K562 (cell line): Measurements from ENCODE around the gene HBB. TPM values are rescaled to one million over a fixed set of nuclear protein-coding genes. Genes with fewer than 3 reads are reported as not detected.

Source experiments
- CSDE1 ChIP-seq, 2 experiments: fragments of 450-650 bp; IDR thresholded peaks; 2 replicates each; pipeline ENCODE4 v1.6.1; 2016; ENCODE audit warnings: mild to moderate bottlenecking in 1 of 2
- EHMT2 ChIP-seq: fragments of 450-650 bp; IDR thresholded peaks from 2 replicates; pipeline ENCODE4 v1.6.1; 2018; ENCODE audit warnings: antibody characterized with exemption
- GATAD2A ChIP-seq: fragments of 450-650 bp; IDR thresholded peaks from 2 replicates; pipeline ENCODE4 v1.6.1; 2017
- HSF4 ChIP-seq: fragments of 250-450 bp; sonication (Bioruptor Pico); IDR thresholded peaks from 2 replicates; pipeline ENCODE4 v2.1.2; 2022; ENCODE audit warnings: mild to moderate bottlenecking, moderate library complexity, borderline replicate concordance
- TBP ChIP-seq: optimal IDR thresholded peaks from 2 replicates; pipeline ENCODE3; 2011; ENCODE audit warnings: low read depth, low read length, improper control_type of control experiment
- ZNF589 ChIP-seq: fragments of 200-800 bp; sonication (Bioruptor generic); IDR thresholded peaks from 2 replicates; pipeline ENCODE4 v1.6.1; 2016; ENCODE audit warnings: low read depth, missing genetic modification characterization, missing compliant biosample characterization
- polyA plus RNA-seq, 8 experiments: library from polyadenylated mRNA; depleted of rRNA in 4 of 8; stranded (reverse) in 5 of 8; unstranded in 3 of 8; fragments of >200 nt; fragmentation: Nextera tagmentation in 2 of 8; fragmentation: Illumina TruSeq in 1 of 8; extraction: Ambion mirVana in 2 of 8; extraction: Trizol in 1 of 8; gene quantifications; 2 replicates each; pipeline versions ENCODE4 v1.2.1 to v1.2.3, GENCODE V29; 2011 to 2014; ENCODE audit warnings: inconsistent platforms in 1 of 8, missing spikeins in 1 of 8
- total RNA-seq, 7 experiments: library from RNA; depleted of rRNA in 6 of 7; stranded (reverse); fragments of >200 nt in 6 of 7; fragmentation: Illumina TruSeq in 2 of 7; extraction: Trizol in 2 of 7; gene quantifications; 2 replicates each; pipeline versions ENCODE4 v1.2.1 to v1.2.3, GENCODE V29; 2011 to 2021; ENCODE audit warnings: low replicate concordance in 1 of 7
- TF ChIP-seq, protein P1 (sequence below): fragments of 450-650 bp; IDR thresholded peaks from 2 replicates; pipeline ENCODE4 v1.6.1; 2016; ENCODE audit warnings: borderline replicate concordance
- TF ChIP-seq, protein P2 (sequence below): fragments of 450-650 bp; IDR thresholded peaks from 2 replicates; pipeline ENCODE4 v1.6.1; 2016; ENCODE audit warnings: missing biosample characterization, missing genetic modification characterization
- TF ChIP-seq, protein P3 (sequence below): fragments of 200-800 bp; sonication (Bioruptor generic); IDR thresholded peaks from 2 replicates; pipeline ENCODE4 v1.6.1; 2016; ENCODE audit warnings: missing genetic modification characterization, missing compliant biosample characterization
- TF ChIP-seq, protein P4 (sequence below): fragments of 450-650 bp; IDR thresholded peaks from 2 replicates; pipeline ENCODE4 v1.6.1; 2016
- TF ChIP-seq, protein P5 (sequence below): IDR thresholded peaks from 2 replicates; pipeline ENCODE4 v1.6.1; 2016; ENCODE audit warnings: missing genetic modification characterization, missing compliant biosample characterization

HBB gene
- total and polyA plus RNA-seq, 9 of the 15 experiments (the other 6 are each of a cell fraction or from before 2014, with no cell fraction given): 0.33 to 3.4 (median 1.2) TPM; not detected in 2

DNA sequence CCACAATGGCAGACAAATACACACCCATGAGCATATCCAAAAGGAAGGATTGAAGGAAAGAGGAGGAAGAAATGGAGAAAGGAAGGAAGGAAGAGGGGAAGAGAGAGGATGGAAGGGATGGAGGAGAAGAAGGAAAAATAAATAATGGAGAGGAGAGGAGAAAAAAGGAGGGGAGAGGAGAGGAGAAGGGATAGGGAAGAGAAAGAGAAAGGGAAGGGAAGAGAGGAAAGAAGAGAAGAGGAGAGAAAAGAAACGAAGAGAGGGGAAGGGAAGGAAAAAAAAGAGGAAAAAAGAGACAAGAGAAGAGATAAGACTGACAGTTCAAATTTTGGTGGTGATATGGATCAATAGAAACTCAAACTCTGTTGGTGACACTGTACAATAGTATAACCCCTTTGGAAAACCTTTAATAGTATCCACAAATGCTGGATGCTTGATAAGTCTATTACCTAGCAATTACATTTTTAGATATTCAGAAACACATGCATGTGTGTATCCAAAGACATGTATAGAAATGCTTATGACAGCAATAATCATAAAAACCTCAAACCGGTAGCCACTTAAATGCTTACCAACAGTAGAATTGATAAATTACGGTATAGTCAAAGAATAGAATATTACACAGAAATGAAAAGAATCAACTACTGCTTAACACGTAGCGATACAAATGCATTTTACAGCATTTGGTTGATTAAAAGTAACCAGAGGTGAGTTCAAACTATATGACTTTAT is 8.7 kb upstream of the HBB start (continued):
- TF ChIP-seq, protein P1, sequence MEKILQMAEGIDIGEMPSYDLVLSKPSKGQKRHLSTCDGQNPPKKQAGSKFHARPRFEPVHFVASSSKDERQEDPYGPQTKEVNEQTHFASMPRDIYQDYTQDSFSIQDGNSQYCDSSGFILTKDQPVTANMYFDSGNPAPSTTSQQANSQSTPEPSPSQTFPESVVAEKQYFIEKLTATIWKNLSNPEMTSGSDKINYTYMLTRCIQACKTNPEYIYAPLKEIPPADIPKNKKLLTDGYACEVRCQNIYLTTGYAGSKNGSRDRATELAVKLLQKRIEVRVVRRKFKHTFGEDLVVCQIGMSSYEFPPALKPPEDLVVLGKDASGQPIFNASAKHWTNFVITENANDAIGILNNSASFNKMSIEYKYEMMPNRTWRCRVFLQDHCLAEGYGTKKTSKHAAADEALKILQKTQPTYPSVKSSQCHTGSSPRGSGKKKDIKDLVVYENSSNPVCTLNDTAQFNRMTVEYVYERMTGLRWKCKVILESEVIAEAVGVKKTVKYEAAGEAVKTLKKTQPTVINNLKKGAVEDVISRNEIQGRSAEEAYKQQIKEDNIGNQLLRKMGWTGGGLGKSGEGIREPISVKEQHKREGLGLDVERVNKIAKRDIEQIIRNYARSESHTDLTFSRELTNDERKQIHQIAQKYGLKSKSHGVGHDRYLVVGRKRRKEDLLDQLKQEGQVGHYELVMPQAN: peak; percentile 65
- TF ChIP-seq CSDE1 (IDR thresholded peaks at IDR 0.05) (0 out of 4 replicates have a peak, but pooled peaks of 1 of the 2 experiments have one; percentile 69), EHMT2 (peak; percentile 66; the same call in 1 of the 2 replicates), ZNF589 (CRISPR knock-in tag) (no peak), TBP (no peak), HSF4 (CRISPR knock-in tag) (no peak), GATAD2A (peak; percentile 59; the same call in 1 of the 2 replicates)
- TF ChIP-seq, protein P2, sequence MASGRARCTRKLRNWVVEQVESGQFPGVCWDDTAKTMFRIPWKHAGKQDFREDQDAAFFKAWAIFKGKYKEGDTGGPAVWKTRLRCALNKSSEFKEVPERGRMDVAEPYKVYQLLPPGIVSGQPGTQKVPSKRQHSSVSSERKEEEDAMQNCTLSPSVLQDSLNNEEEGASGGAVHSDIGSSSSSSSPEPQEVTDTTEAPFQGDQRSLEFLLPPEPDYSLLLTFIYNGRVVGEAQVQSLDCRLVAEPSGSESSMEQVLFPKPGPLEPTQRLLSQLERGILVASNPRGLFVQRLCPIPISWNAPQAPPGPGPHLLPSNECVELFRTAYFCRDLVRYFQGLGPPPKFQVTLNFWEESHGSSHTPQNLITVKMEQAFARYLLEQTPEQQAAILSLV (tag): no peak
- TF ChIP-seq, protein P3, sequence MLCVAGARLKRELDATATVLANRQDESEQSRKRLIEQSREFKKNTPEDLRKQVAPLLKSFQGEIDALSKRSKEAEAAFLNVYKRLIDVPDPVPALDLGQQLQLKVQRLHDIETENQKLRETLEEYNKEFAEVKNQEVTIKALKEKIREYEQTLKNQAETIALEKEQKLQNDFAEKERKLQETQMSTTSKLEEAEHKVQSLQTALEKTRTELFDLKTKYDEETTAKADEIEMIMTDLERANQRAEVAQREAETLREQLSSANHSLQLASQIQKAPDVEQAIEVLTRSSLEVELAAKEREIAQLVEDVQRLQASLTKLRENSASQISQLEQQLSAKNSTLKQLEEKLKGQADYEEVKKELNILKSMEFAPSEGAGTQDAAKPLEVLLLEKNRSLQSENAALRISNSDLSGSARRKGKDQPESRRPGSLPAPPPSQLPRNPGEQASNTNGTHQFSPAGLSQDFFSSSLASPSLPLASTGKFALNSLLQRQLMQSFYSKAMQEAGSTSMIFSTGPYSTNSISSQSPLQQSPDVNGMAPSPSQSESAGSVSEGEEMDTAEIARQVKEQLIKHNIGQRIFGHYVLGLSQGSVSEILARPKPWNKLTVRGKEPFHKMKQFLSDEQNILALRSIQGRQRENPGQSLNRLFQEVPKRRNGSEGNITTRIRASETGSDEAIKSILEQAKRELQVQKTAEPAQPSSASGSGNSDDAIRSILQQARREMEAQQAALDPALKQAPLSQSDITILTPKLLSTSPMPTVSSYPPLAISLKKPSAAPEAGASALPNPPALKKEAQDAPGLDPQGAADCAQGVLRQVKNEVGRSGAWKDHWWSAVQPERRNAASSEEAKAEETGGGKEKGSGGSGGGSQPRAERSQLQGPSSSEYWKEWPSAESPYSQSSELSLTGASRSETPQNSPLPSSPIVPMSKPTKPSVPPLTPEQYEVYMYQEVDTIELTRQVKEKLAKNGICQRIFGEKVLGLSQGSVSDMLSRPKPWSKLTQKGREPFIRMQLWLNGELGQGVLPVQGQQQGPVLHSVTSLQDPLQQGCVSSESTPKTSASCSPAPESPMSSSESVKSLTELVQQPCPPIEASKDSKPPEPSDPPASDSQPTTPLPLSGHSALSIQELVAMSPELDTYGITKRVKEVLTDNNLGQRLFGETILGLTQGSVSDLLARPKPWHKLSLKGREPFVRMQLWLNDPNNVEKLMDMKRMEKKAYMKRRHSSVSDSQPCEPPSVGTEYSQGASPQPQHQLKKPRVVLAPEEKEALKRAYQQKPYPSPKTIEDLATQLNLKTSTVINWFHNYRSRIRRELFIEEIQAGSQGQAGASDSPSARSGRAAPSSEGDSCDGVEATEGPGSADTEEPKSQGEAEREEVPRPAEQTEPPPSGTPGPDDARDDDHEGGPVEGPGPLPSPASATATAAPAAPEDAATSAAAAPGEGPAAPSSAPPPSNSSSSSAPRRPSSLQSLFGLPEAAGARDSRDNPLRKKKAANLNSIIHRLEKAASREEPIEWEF: no peak
- TF ChIP-seq, protein P4, sequence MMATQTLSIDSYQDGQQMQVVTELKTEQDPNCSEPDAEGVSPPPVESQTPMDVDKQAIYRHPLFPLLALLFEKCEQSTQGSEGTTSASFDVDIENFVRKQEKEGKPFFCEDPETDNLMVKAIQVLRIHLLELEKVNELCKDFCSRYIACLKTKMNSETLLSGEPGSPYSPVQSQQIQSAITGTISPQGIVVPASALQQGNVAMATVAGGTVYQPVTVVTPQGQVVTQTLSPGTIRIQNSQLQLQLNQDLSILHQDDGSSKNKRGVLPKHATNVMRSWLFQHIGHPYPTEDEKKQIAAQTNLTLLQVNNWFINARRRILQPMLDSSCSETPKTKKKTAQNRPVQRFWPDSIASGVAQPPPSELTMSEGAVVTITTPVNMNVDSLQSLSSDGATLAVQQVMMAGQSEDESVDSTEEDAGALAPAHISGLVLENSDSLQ: peak; percentile 54
- TF ChIP-seq, protein P5, sequence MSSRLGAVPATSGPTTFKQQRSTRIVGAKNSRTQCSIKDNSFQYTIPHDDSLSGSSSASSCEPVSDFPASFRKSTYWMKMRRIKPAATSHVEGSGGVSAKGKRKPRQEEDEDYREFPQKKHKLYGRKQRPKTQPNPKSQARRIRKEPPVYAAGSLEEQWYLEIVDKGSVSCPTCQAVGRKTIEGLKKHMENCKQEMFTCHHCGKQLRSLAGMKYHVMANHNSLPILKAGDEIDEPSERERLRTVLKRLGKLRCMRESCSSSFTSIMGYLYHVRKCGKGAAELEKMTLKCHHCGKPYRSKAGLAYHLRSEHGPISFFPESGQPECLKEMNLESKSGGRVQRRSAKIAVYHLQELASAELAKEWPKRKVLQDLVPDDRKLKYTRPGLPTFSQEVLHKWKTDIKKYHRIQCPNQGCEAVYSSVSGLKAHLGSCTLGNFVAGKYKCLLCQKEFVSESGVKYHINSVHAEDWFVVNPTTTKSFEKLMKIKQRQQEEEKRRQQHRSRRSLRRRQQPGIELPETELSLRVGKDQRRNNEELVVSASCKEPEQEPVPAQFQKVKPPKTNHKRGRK (tag): peak; percentile 100
